Uterus (tissue), 4 donors: ENCODE measurements around the gene AATF. TPM values are rescaled to one million over a fixed set of nuclear protein-coding genes. Genes with fewer than 3 reads are reported as not detected.

Experiments
- DNase-seq, 2 donors: peaks; one replicate each; pipeline ENCODE4 v3.0.0-alpha.2; 2019 to 2020
- H3K27ac ChIP-seq, 2 donors: fragments of 200-600 bp; sonication (generic); 1 replicate in 1 of 2; 2 replicates in 1 of 2; pipeline ENCODE4 v1.5.1; 2016 to 2018
- H3K27me3 ChIP-seq, 2 donors: fragments of 200-600 bp; sonication (generic); one replicate each; pipeline ENCODE4 v1.5.1; 2018 to 2019; ENCODE audit warnings: control low read depth in 1 of 2
- H3K36me3 ChIP-seq, 2 donors: fragments of 200-600 bp; sonication (generic); one replicate each; pipeline ENCODE4 v1.5.1; 2019; ENCODE audit warnings: control low read depth in 1 of 2
- H3K4me1 ChIP-seq, 2 donors: fragments of 200-600 bp; sonication (generic); one replicate each; pipeline ENCODE4 v1.5.1; 2018 to 2019; ENCODE audit warnings: control low read depth in 1 of 2
- H3K4me3 ChIP-seq, 2 donors: fragments of 200-600 bp; sonication (generic); 1 replicate in 1 of 2; 2 replicates in 1 of 2; pipeline ENCODE4 v1.5.1; 2018 to 2019; ENCODE audit warnings: mild to moderate bottlenecking in 1 of 2
- H3K9me3 ChIP-seq, 2 donors: fragments of 200-600 bp; sonication (generic); one replicate each; pipeline ENCODE4 v1.5.1; 2019; ENCODE audit warnings: control low read depth in 1 of 2
- POLR2A ChIP-seq, 2 donors: fragments of 450-650 bp; IDR thresholded peaks; one replicate each; pipeline ENCODE4 v1.6.1; 2016; ENCODE audit warnings: antibody characterized with exemption in 2 of 2, mild to moderate bottlenecking in 1 of 2, moderate library complexity in 1 of 2
- intact Hi-C: fragments of 100-400 bp; cut with DNase I; formaldehyde crosslinking; loops from one replicate; pipeline ENCODE4 v1.15.1; 2023; ENCODE audit warnings: low total_unique reads
- total RNA-seq, 4 donors: library from RNA; depleted of rRNA in 3 of 4; stranded (reverse); fragments of >200 nt in 3 of 4; gene quantifications; one replicate each; pipeline versions ENCODE4 v1.1.0 to v1.2.4, GENCODE V29; 2014 to 2023
- TF ChIP-seq, protein P1 (sequence below), 4 experiments: fragments of 200-600 bp in 2 of 4; fragments of 450-650 bp in 2 of 4; sonication (generic) in 2 of 4; IDR thresholded peaks; one replicate each; pipeline ENCODE4 v1.5.1; 2016 to 2019; ENCODE audit warnings: antibody characterized with exemption in 4 of 4, mild to moderate bottlenecking in 2 of 4, moderate library complexity in 1 of 4
- donor health status: DM: yes; HTN: yes; CAD: no.

Gene AATF
- total RNA-seq, 4 donors from 2014 or later: 10.0 to 48.2 (median 30.3) TPM

DNA sequence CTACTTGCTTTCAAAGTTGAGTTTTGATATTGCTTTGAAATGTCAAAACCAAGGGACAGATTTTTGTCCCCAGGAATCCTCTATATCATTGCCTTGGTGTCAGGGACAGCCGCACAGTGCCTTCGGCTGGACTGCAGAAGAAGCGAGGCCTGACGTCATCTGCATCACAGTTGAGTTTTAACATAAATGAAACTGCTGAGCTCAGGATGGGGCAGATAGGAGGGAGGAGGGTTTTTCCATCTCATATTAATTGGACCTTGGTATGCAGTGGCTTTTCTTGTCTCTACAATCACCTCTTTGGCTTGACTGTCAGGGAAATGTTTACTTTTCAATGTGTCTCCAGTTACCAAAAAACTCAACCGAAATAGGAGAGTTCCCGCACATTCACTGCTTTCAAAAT lies 111.3 kb downstream of the AATF start:
- intact Hi-C loops: no loop called here
- TF ChIP-seq POLR2A (IDR thresholded peaks at IDR 0.05): no peak
- TF ChIP-seq, protein P1, sequence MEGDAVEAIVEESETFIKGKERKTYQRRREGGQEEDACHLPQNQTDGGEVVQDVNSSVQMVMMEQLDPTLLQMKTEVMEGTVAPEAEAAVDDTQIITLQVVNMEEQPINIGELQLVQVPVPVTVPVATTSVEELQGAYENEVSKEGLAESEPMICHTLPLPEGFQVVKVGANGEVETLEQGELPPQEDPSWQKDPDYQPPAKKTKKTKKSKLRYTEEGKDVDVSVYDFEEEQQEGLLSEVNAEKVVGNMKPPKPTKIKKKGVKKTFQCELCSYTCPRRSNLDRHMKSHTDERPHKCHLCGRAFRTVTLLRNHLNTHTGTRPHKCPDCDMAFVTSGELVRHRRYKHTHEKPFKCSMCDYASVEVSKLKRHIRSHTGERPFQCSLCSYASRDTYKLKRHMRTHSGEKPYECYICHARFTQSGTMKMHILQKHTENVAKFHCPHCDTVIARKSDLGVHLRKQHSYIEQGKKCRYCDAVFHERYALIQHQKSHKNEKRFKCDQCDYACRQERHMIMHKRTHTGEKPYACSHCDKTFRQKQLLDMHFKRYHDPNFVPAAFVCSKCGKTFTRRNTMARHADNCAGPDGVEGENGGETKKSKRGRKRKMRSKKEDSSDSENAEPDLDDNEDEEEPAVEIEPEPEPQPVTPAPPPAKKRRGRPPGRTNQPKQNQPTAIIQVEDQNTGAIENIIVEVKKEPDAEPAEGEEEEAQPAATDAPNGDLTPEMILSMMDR (IDR thresholded peaks at IDR 0.05): no peak
- Histone ChIP-seq H3K27me3 (no peaks in the 10 kb centered on the region), H3K9me3 (no peaks in the 10 kb centered on the region), H3K36me3 (no peaks in the 10 kb centered on the region), H3K4me1 (no peaks in the 10 kb centered on the region), H3K27ac (no peak overlapping the region), H3K4me3 (no peak overlapping the region)
- no peak for DNase-seq

DNA sequence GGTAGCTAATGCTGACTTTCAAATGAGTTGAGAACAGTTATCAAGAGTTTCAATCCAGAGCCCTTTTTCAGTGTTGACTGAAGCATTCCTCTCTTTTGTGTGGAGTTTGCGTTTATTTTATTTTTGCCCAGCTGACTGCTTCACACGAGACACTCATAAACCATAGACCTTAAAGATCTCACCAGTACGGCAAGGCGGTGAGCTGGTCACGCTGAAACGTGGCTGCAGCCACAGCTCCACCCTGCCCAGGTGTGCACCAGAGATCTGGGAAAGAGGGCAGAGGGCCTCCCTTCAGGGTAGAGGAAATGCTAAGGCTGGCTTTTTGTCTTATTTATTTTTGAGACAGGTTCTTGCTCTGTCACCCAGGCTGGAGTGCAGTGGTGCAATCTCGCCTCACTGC lies 112.2 kb downstream of the AATF start:
- H3K27ac ChIP-seq: no peak overlapping the region
- no peak for DNase-seq
- no peaks in the 10 kb centered on the region for H3K4me1 ChIP-seq
- intact Hi-C loops: no loop called here
- no peak for TF ChIP-seq POLR2A (IDR thresholded peaks at IDR 0.05)
- TF ChIP-seq, protein P1 (IDR thresholded peaks at IDR 0.05): no peak
- no peaks in the 10 kb centered on the region for H3K27me3 ChIP-seq
- no peaks in the 10 kb centered on the region for H3K36me3 ChIP-seq
- no peaks in the 10 kb centered on the region for H3K9me3 ChIP-seq
- H3K4me3 ChIP-seq: no peak overlapping the region

DNA sequence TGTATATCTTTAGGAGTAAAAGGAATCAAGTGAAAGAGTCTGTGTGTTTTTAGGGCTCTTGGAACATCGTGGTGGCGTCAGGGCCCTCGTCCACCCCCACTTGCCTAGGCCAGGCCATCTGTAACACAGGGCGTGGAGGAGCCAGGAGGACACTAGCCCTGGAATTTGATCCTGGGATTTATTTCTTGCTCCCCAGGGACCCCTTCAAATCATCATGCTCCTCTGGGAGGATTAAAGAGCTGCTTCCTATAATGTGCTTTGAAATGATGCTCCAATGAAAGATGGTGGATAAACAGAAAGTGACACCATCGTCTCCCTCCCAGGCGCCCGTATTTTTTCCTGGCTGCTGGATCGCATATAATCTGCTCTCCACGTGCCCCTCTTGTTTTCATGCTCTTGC lies 113.3 kb downstream of the AATF start:
- H3K4me1 ChIP-seq: no peaks in the 10 kb centered on the region
- H3K36me3 ChIP-seq: no peaks in the 10 kb centered on the region
- DNase-seq: no peak
- no peaks in the 10 kb centered on the region for H3K27me3 ChIP-seq
- no peak overlapping the region for H3K27ac ChIP-seq
- intact Hi-C loops: no loop called here
- H3K9me3 ChIP-seq: no peaks in the 10 kb centered on the region
- no peak overlapping the region for H3K4me3 ChIP-seq
- TF ChIP-seq, protein P1 (IDR thresholded peaks at IDR 0.05): no peak
- TF ChIP-seq POLR2A (IDR thresholded peaks at IDR 0.05): no peak

DNA sequence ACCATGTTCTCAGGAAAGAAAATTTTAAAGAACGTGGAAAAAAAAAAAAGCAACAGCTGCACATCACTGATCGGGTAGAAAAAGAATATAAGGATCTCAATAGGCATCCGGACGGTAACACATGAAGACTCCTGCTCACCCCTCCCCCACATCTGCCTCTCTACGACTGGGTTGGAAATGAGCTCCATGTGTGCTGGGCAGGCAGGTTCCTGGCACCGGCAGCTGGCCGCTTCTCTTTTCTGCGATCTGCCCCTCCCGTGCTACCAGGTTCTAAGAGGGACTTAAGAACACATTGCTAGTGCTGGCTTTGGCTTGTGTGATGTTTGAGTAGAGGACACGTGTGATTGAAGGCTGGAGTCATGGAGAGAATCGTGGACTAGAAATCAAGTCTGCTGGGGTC lies 115.5 kb downstream of the AATF start:
- DNase-seq: no peak
- H3K4me1 ChIP-seq: no peaks in the 10 kb centered on the region
- TF ChIP-seq, protein P1 (IDR thresholded peaks at IDR 0.05): no peak
- TF ChIP-seq POLR2A (IDR thresholded peaks at IDR 0.05): no peak
- H3K27me3 ChIP-seq: no peaks in the 10 kb centered on the region
- H3K27ac ChIP-seq: no peak overlapping the region
- H3K9me3 ChIP-seq: no peaks in the 10 kb centered on the region
- H3K36me3 ChIP-seq: no peaks in the 10 kb centered on the region
- intact Hi-C loops: no loop called here
- no peak overlapping the region for H3K4me3 ChIP-seq

DNA sequence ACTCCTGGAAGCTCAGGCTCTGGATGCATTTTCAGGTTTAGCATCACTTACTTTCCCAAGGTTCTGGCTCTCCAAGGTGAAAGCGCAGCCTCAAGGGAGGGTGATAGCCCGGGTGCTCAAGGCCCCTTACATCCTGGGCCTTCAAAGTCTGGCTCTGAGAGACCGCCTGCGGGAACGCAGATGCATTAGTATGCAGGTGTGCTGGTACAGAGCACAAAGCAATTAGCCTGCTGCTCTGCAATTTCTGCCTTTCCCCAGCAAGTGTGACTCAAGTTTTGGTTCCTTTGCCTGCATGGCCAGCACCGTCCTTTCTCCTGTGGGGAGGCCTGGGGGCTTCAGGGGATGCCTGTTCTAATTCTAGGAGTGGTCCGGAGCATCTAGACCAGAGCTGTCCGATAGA lies 116.2 kb downstream of the AATF start:
- no peak for DNase-seq
- Histone ChIP-seq H3K4me1 (no peaks in the 10 kb centered on the region), H3K27ac (no peak overlapping the region), H3K27me3 (no peaks in the 10 kb centered on the region), H3K4me3 (no peak overlapping the region), H3K36me3 (no peaks in the 10 kb centered on the region), H3K9me3 (no peaks in the 10 kb centered on the region)
- intact Hi-C loops: no loop called here
- TF ChIP-seq, protein P1 (IDR thresholded peaks at IDR 0.05): no peak
- no peak for TF ChIP-seq POLR2A (IDR thresholded peaks at IDR 0.05)
